Superior temporal gyrus (tissue), 1 donor: ENCODE results near the gene PLCH2.

ENCODE experiments used
- DNase-seq: peaks from one replicate; pipeline ENCODE4 v3.0.0-alpha.2; 2016; ENCODE audit errors: extremely low spot score

Gene PLCH2

GRCh38 chr1:2513939-2514652 lies 38.0 kb downstream of the PLCH2 start:
- no peak for DNase-seq

- no peak for DNase-seq
Measured at GRCh38 chr1:2514863-2515762, 39.0 kb downstream of the PLCH2 start.

GRCh38 chr1:2515763-2516080 lies 39.6 kb downstream of the PLCH2 start:
- no peak for DNase-seq

- DNase-seq: no peak
Measured at GRCh38 chr1:2516124-2516523, 40.0 kb downstream of the PLCH2 start.

GRCh38 chr1:2516946-2517345 lies 40.9 kb downstream of the PLCH2 start:
- DNase-seq: no peak

- no peak for DNase-seq
Measured at GRCh38 chr1:2517966-2518365, 41.9 kb downstream of the PLCH2 start.

GRCh38 chr1:2518528-2518927 lies 42.4 kb downstream of the PLCH2 start:
- no peak for DNase-seq

- no peak for DNase-seq
Measured at GRCh38 chr1:2519029-2519685, 43.1 kb downstream of the PLCH2 start.

GRCh38 chr1:2519729-2520128 lies 43.6 kb downstream of the PLCH2 start:
- no peak for DNase-seq

- no peak for DNase-seq
Measured at GRCh38 chr1:2520206-2520605, 44.1 kb downstream of the PLCH2 start.

GRCh38 chr1:2520806-2521205 lies 44.7 kb downstream of the PLCH2 start:
- no peak for DNase-seq

GRCh38 chr1:2522230-2522629 lies 46.1 kb downstream of the PLCH2 start:
- DNase-seq: no peak

- DNase-seq: no peak
Measured at GRCh38 chr1:2523191-2523890, 47.3 kb downstream of the PLCH2 start.

GRCh38 chr1:2523891-2524609 lies 48.0 kb downstream of the PLCH2 start:
- no peak for DNase-seq

GRCh38 chr1:2525572-2525919 lies 49.5 kb downstream of the PLCH2 start:
- no peak for DNase-seq

GRCh38 chr1:2525920-2526823 lies 50.1 kb downstream of the PLCH2 start, which contains the start of gene PANK4:
TSS of gene PANK4 (minus strand) at chr1:2526596. CDS start at chr1:2526587, 9 bp downstream.
- peak; percentile 94 for DNase-seq

GRCh38 chr1:2526824-2527555 lies 50.9 kb downstream of the PLCH2 start:
- peak; percentile 75 for DNase-seq

- no peak for DNase-seq
Measured at GRCh38 chr1:2527556-2527860, 51.4 kb downstream of the PLCH2 start.

- DNase-seq: no peak
Measured at GRCh38 chr1:2528016-2528415, 51.9 kb downstream of the PLCH2 start.

GRCh38 chr1:2528611-2528965 lies 52.5 kb downstream of the PLCH2 start:
- DNase-seq: no peak
